Endothelial cell of umbilical vein (primary cell): ENCODE results near the gene NCAPH2. TPM values are rescaled to one million over a fixed set of nuclear protein-coding genes. Genes with fewer than 3 reads are reported as not detected.

Experiments used
- BruUV-seq: library from RNA; stranded (reverse); fragments of 400-500 nt; replicated peaks from 2 replicates; lab custom pipeline; 2021; lab: Mats Ljungman, UMichigan
- CTCF ChIA-PET: fragments of 300-600, 350-600 bp; sonication (Branson Sonifier 250); formaldehyde crosslinking; loops from one replicate; lab custom pipeline; 2021; ENCODE audit warnings: antibody characterized with exemption, inconsistent platforms; lab: Charles Lee
- POLR2A ChIA-PET: fragments of 300-600, 350-600 bp; sonication (Branson Sonifier 250); formaldehyde crosslinking; loops from one replicate; lab custom pipeline; 2021; ENCODE audit warnings: antibody characterized with exemption, inconsistent platforms; lab: Charles Lee
- DNase-seq: peaks from one replicate; pipeline ENCODE4 v3.0.0-alpha.2; 2011; ENCODE audit warnings: low read depth, low spot score
- FAIRE-seq: peaks from 2 replicates; lab custom pipeline; 2011; peaks lifted over from hg19 to GRCh38; lab: Jason Lieb, UNC
- H2AFZ ChIP-seq: 2 replicates; pipeline ENCODE4 v1.6.0; 2012; ENCODE audit warnings: low read depth, low read length, control low read depth, inconsistent platforms
- H3K27ac ChIP-seq: 2 replicates; pipeline ENCODE4 v1.5.1; 2011; ENCODE audit warnings: low read depth, mild to moderate bottlenecking, control low read depth, low read length, moderate library complexity; ENCODE audit not compliant: insufficient read depth
- H3K27me3 ChIP-seq, 2 experiments: 2 replicates each; pipeline versions ENCODE4 v1.6.0 to v1.6.1; 2011; ENCODE audit warnings: low read length in 2 of 2, mixed read lengths in 1 of 2; ENCODE audit not compliant: control insufficient read depth in 2 of 2, insufficient read depth in 2 of 2
- H3K36me3 ChIP-seq, 2 experiments: 2 replicates in 1 of 2; 3 replicates in 1 of 2; pipeline ENCODE4 v1.5.1; 2011; ENCODE audit warnings: low read length in 2 of 2, mild to moderate bottlenecking in 1 of 2, moderate library complexity in 1 of 2; ENCODE audit not compliant: control insufficient read depth in 2 of 2, insufficient read depth in 2 of 2; ENCODE audit errors: extremely low read depth in 1 of 2
- H3K4me1 ChIP-seq: 3 replicates; pipeline ENCODE4 v1.5.1; 2011; ENCODE audit warnings: mild to moderate bottlenecking, low read length; ENCODE audit not compliant: control insufficient read depth, insufficient read depth; ENCODE audit errors: extremely low read depth
- H3K4me2 ChIP-seq: 2 replicates; pipeline ENCODE4 v1.6.1; 2011; ENCODE audit warnings: low read length, control low read depth, mixed read lengths; ENCODE audit not compliant: insufficient read depth
- H3K4me3 ChIP-seq, 3 experiments: fragments of 200-600 bp in 1 of 3; sonication (generic), shearing (Covaris generic) in 1 of 3; replicated peaks in 1 of 3; 2 replicates each; pipeline ENCODE4 v1.5.1; 2011 to 2016; ENCODE audit warnings: control low read depth in 3 of 3, low read length in 3 of 3, mild to moderate bottlenecking in 2 of 3, inconsistent platforms in 1 of 3, low read depth in 1 of 3, moderate library complexity in 1 of 3; ENCODE audit not compliant: insufficient read depth in 1 of 3
- H3K79me2 ChIP-seq: 2 replicates; pipeline ENCODE4 v1.6.0; 2012; ENCODE audit warnings: low read length, inconsistent platforms; ENCODE audit not compliant: control insufficient read depth, insufficient read depth
- H3K9ac ChIP-seq: replicated peaks from 2 replicates; pipeline ENCODE3; 2011; ENCODE audit warnings: low read length, control low read depth; ENCODE audit not compliant: insufficient read depth; ENCODE audit errors: extremely low read depth
- H3K9me1 ChIP-seq: replicated peaks from 3 replicates; pipeline ENCODE4 v1.6.0; 2011; ENCODE audit warnings: mild to moderate bottlenecking, low read length; ENCODE audit not compliant: control insufficient read depth, insufficient read depth; ENCODE audit errors: extremely low read depth
- H3K9me3 ChIP-seq: replicated peaks from 2 replicates; pipeline ENCODE4 v1.5.1; 2012; ENCODE audit warnings: low read length, inconsistent platforms; ENCODE audit not compliant: control insufficient read depth, insufficient read depth
- H4K20me1 ChIP-seq: replicated peaks from 2 replicates; pipeline ENCODE3; 2011; ENCODE audit warnings: mild to moderate bottlenecking, low read length; ENCODE audit not compliant: control insufficient read depth, insufficient read depth; ENCODE audit errors: extremely low read depth
- CTCF ChIP-seq, 2 donors: IDR thresholded peaks; 1 replicate in 1 of 2; 2 replicates in 1 of 2; pipeline ENCODE4 v1.5.1; 2011; ENCODE audit warnings: low read length in 2 of 2, mild to moderate bottlenecking in 2 of 2, moderate library complexity in 2 of 2, control low read depth in 1 of 2, inconsistent platforms in 1 of 2, low read depth in 1 of 2; ENCODE audit not compliant: insufficient read depth in 1 of 2; ENCODE audit errors: extremely low read depth in 1 of 2
- EZH2 ChIP-seq: IDR thresholded peaks from 2 replicates; pipeline ENCODE4 v1.6.1; 2012; ENCODE audit warnings: borderline replicate concordance, low read depth, mild to moderate bottlenecking, moderate library complexity, low read length, inconsistent platforms; ENCODE audit not compliant: severe bottlenecking
- FOS ChIP-seq: IDR thresholded peaks from 2 replicates; pipeline ENCODE4 v1.6.1; 2011; ENCODE audit warnings: mild to moderate bottlenecking, low read length, moderate library complexity, borderline replicate concordance; ENCODE audit not compliant: insufficient read depth
- GATA2 ChIP-seq: IDR thresholded peaks from 2 replicates; pipeline ENCODE4 v1.7.0; 2011; ENCODE audit warnings: low read depth, mild to moderate bottlenecking, moderate library complexity, mixed read lengths, low read length; ENCODE audit not compliant: insufficient read length, insufficient read depth
- JUN ChIP-seq: IDR thresholded peaks from 2 replicates; pipeline ENCODE4 v1.6.1; 2011; ENCODE audit warnings: borderline replicate concordance, low read depth; ENCODE audit not compliant: insufficient read length, insufficient read depth
- MAX ChIP-seq: IDR thresholded peaks from 2 replicates; pipeline ENCODE4 v1.6.1; 2011; ENCODE audit not compliant: insufficient read depth, insufficient read length
- MYC ChIP-seq: IDR thresholded peaks from one replicate; pipeline ENCODE4 v1.6.1; 2011; ENCODE audit warnings: mild to moderate bottlenecking, low read depth, low read length
- POLR2A ChIP-seq: IDR thresholded peaks from 2 replicates; pipeline ENCODE4 v1.6.1; 2012; ENCODE audit warnings: low read depth, mild to moderate bottlenecking, control low read depth, low read length
- POLR2AphosphoS5 ChIP-seq: IDR thresholded peaks from 2 replicates; pipeline ENCODE4 v1.6.1; 2012; ENCODE audit warnings: low read depth, mild to moderate bottlenecking, control low read depth, low read length, moderate library complexity; ENCODE audit not compliant: insufficient read depth
- dilution Hi-C: fragments of 300-500 bp; cut with MboI; formaldehyde crosslinking; loops from one replicate; pipeline ENCODE4 v1.15.0; 2019; ENCODE audit warnings: low sequenced_read_pairs; ENCODE audit not compliant: extremely low pct_ligation_motif_present
- intact Hi-C: fragments of 100-400 bp; cut with micrococcal nuclease; formaldehyde crosslinking; loops from one replicate; pipeline ENCODE4 v1.10.0; 2022
- polyA plus RNA-seq, 4 experiments: library from polyadenylated mRNA; depleted of rRNA in 3 of 4; stranded (reverse) in 3 of 4; unstranded in 1 of 4; fragments of >200 nt; gene quantifications; 2 replicates each; pipeline versions ENCODE4 v1.2.1 to v1.2.3, GENCODE V29; 2011 to 2012; ENCODE audit warnings: missing spikeins in 1 of 4
- total RNA-seq: library from RNA; stranded (reverse); gene quantifications from 2 replicates; pipeline ENCODE4 v1.2.3, GENCODE V29; 2021

NCAPH2 gene
- total and polyA plus RNA-seq, 2 donors (not counting 3 experiments of a cell fraction or from before 2014, with no cell fraction given), result 42.4 to 43.2 TPM

DNA sequence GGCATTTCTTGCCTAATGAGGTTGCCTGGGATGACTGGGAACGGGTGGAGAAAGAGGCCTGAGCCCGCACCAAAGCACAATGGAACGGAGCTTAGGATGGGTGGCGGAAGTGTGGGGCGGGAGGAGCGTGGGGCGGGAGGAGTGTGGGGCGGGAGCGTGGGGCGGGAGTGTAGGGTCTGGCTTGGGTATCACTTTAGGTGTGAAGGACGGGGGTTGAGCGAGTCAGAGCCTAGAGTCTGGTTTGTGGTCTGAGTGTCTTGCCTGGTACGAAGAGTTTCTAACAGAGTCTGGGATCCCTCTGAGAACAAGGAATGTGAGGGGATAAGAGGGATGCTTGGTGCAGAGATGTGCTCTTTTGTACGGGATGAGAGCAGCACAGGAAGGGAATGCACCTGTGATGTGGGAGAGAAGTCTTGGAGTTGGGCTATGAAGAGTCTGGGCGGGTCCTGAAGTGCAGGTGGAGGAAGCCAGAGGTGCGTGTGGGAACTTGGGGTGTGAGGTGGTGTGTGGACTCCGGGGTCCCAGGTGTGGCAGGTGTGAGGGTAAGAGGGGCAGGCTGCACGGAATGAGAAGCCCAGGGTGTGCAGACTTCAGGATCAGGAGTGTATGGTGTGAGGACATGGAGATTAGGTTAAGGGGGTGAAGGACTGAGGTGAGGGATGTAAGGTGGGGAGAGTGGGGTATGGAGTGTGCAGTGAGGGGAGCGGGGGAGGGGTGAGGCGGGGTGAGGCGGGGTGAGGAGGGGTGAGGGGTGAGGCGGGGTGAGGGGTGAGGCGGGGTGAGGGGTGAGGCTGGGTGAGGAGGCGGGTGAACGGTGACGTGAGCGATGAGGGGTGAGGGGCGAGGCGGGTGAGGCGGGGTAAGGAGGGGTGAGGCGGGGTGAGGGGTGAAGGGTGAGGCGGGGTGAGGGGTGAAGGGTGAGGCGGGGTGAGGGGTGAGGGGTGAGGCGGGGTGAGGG lies 53.7 kb downstream of the NCAPH2 start:
- TF ChIP-seq FOS, result no peak
- TF ChIP-seq EZH2, result no peak
- no peak for TF ChIP-seq CTCF (IDR thresholded peaks at IDR 0.05; ENCODE audit: extremely low read depth in 1 of 2, insufficient read depth in 1 of 2, low read depth in 1 of 2, low read length in 2 of 2)
- no peak for TF ChIP-seq GATA2
- no peak for TF ChIP-seq POLR2AphosphoS5
- no peak for TF ChIP-seq JUN
- no peak for TF ChIP-seq MAX
- TF ChIP-seq MYC, result no peak
- TF ChIP-seq POLR2A, result no peak
- ChIA-PET CTCF (interaction anchor here (1.6 kb wide), 1 partner anchor 7 kb away, joined by 5 read pairs; no protein-coding TSS in a partner anchor), POLR2A (no interaction called here)
- Histone ChIP-seq H3K4me3 (no peak overlapping the region), H2AFZ (no peak overlapping the region), H3K4me2 (no peak overlapping the region), H3K9me3 (no peaks in the 10 kb centered on the region), H4K20me1 (no peaks in the 10 kb centered on the region), H3K9ac (no peak overlapping the region), H3K27me3 (peaks cover 11 to 16% of the 10 kb centered on the region in 2 experiments), H3K27ac (no peak overlapping the region), H3K79me2 (no peaks in the 10 kb centered on the region), H3K36me3 (no peaks in the 10 kb centered on the region), H3K4me1 (peaks cover 5% of the 10 kb centered on the region), H3K9me1 (no peaks in the 10 kb centered on the region)
- DNase-seq, result no peak
- FAIRE-seq, result no peak
- no TSS peak for BruUV-seq
- intact Hi-C loops (loop anchor here (2.0 kb wide), 1 partner anchor 17 kb away; the partner anchor contains the start of gene KLHDC7B), dilution Hi-C loops (no loop called here)
